ENCODE measurements around the gene PDE1C.

Gene PDE1C

GRCh38 chr7:31892099-31892829 is 177.9 kb downstream of the PDE1C start:
- H3K27ac Mint-ChIP-seq, result no peak overlapping the region
- peaks cover 19% of the 10 kb centered on the region for H3K9me3 Mint-ChIP-seq
- no peaks in the 10 kb centered on the region for H3K36me3 Mint-ChIP-seq
- ATAC-seq (no peak), DNase-seq (ENCODE audit: low spot score in 2 of 2) (no peak)
- no peaks in the 10 kb centered on the region for H3K4me1 Mint-ChIP-seq
- H3K4me3 Mint-ChIP-seq, result no peak overlapping the region

DNA sequence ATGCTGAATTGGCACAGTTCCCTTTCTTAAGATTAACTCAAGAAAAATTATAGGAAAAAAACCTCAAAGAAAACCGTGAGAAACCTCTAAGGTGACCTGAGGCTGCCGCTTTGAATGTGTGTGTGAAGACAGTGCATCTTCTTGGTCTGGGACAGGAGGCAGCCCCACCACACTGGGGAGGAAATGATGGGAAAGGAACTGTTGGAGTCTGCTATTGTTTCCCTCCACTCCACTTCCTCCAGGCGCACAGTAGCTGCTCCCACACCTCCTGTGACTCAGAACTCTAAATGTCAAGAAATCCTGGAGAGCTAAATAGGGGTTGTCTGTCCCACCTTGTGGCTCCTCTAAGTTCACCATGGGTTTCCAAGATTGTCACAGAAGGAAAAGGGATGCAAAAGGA is 179.4 kb downstream of the PDE1C start:
- ATAC-seq, result no peak
- Mint-ChIP-seq H3K9me3 (peaks cover 25% of the 10 kb centered on the region), H3K36me3 (no peaks in the 10 kb centered on the region), H3K4me1 (no peaks in the 10 kb centered on the region), H3K4me3 (no peak overlapping the region), H3K27ac (no peak overlapping the region)
- no peak for DNase-seq (ENCODE audit: low spot score in 2 of 2)

GRCh38 chr7:31890198-31890597 is 180.0 kb downstream of the PDE1C start:
- Mint-ChIP-seq H3K4me1 (no peaks in the 10 kb centered on the region), H3K9me3 (peaks cover 21% of the 10 kb centered on the region)

DNA sequence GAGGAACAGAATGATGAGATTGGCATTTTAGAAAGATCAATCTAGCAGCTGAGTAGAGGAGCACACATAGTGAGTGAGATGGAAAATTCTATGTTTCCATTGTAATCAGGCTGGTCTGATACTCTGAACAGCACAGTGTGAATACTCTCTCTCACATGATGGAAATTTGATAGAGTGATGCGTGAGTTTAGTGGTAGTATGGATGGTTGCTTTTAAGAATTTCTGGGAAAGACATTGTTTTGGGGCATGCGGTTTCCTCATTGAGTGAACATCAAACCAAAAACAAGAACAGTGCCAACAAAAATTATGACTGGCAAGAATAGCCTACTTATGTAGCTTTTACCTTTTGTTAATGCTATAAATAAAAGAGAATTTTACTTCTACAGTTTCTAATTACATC is 183.2 kb downstream of the PDE1C start:
- Mint-ChIP-seq H3K9me3 (peaks cover 9% of the 10 kb centered on the region), H3K4me1 (no peaks in the 10 kb centered on the region), H3K36me3 (no peaks in the 10 kb centered on the region), H3K4me3 (no peak overlapping the region), H3K27ac (no peak overlapping the region)
- ATAC-seq (no peak), DNase-seq (ENCODE audit: low spot score in 2 of 2) (no peak)

More at GRCh38 chr7:31890198-31890597, 180.0 kb downstream of the PDE1C start:
- DNase-seq (ENCODE audit: low spot score in 2 of 2) (no peak), ATAC-seq (no peak)
- Mint-ChIP-seq H3K27ac (no peak overlapping the region), H3K4me3 (no peak overlapping the region), H3K36me3 (no peaks in the 10 kb centered on the region)

DNA sequence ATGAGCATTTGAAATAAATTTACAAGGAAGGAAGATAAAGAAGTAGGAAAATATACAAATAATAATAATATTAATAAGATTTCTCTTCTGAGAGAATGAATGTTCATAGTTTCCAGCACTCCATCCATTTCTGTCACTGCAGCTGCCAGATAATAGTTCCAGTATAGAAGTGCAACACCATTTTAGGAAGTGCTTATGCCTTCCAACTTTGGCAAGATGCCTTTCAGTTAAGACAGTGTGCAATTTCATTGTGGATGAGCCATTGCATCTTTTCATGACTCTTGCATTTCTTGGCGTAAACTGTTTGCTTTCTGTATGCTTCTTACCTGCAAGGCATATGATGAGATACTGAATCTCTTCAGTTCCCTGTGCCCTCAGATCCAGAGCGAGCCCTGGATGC is 185.0 kb downstream of the PDE1C start:
- no peaks in the 10 kb centered on the region for H3K36me3 Mint-ChIP-seq
- H3K9me3 Mint-ChIP-seq, result peaks cover 9% of the 10 kb centered on the region
- no peaks in the 10 kb centered on the region for H3K4me1 Mint-ChIP-seq
- H3K4me3 Mint-ChIP-seq, result no peak overlapping the region
- DNase-seq (ENCODE audit: low spot score in 2 of 2) (no peak), ATAC-seq (no peak)
- no peak overlapping the region for H3K27ac Mint-ChIP-seq

DNA sequence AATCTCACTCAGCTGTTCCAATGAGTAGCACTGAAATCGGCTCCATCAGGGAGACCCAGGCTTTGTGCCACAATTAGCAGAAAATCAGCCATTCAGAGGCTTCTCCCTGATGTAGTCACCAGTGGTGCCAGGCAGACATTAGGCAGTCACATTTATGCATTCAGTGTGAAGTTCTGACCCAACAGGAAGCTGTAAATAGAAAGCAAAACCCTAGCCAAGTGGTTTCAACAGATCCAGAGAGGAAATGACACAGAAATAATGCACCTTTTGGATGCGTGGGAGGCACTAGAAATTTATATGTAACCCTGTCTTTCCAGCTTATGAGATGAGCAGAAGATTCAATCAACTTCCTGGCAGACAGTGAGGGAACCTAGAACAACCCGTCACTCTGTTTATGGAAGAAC is 186.4 kb downstream of the PDE1C start:
- no peak for DNase-seq (ENCODE audit: low spot score in 2 of 2)
- Mint-ChIP-seq H3K36me3 (no peaks in the 10 kb centered on the region), H3K9me3 (peaks cover 11% of the 10 kb centered on the region), H3K4me3 (no peak overlapping the region), H3K27ac (no peak overlapping the region), H3K4me1 (no peaks in the 10 kb centered on the region)
- no peak for ATAC-seq

DNA sequence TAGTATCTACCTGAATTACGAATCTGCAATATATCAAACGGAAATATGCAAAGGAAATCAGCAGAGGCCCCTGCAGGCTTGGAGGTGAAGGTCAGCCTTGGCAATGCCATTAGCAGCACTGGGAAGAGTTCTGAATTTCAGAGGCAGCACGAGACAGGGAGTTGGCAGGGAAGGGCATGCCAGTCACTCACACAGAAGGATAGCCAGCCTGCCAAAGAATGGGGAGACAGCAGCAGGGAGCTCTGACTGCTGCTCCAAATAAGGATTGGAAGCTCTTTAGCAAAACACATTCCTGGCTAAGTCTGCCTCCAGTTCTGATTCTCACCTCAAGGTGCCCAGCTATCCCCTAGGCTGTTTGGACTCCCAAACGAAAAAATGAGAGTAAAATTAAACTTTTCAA is 188.0 kb downstream of the PDE1C start:
- H3K4me3 Mint-ChIP-seq, result no peak overlapping the region

GRCh38 chr7:31878875-31879274 is 191.3 kb downstream of the PDE1C start:
- Mint-ChIP-seq H3K4me1 (no peaks in the 10 kb centered on the region), H3K9me3 (peaks cover 3% of the 10 kb centered on the region), H3K4me3 (no peak overlapping the region), H3K36me3 (no peaks in the 10 kb centered on the region), H3K27ac (no peak overlapping the region)
- DNase-seq (ENCODE audit: low spot score in 2 of 2), result no peak
- ATAC-seq, result no peak

More for the DNA sequence above, 188.0 kb downstream of the PDE1C start:
- no peaks in the 10 kb centered on the region for H3K36me3 Mint-ChIP-seq
- ATAC-seq (no peak), DNase-seq (ENCODE audit: low spot score in 2 of 2) (no peak)
- no peaks in the 10 kb centered on the region for H3K4me1 Mint-ChIP-seq
- no peak overlapping the region for H3K27ac Mint-ChIP-seq
- H3K9me3 Mint-ChIP-seq, result peaks cover 11% of the 10 kb centered on the region

DNA sequence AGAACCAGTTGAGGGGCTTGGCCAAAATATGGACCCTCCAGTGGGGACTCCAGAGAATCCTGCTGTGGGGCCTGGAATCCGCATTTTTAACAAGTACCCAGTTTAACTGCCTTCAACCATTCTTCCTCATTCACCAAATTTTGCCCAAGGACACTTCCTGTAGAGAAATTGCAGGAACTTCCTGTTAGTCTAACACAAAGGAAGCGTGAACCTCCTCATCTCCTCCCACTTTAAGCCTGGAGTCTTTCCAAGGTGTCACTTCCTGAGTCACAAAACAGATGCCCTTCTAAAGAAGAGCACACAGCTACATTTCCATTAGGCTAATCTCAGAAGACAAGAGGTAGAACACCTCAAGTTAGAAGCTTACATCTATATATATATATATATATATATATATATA is 194.8 kb downstream of the PDE1C start:
- no peak overlapping the region for H3K4me3 Mint-ChIP-seq
- ATAC-seq (no peak), DNase-seq (ENCODE audit: low spot score in 2 of 2) (no peak)
- no peaks in the 10 kb centered on the region for H3K36me3 Mint-ChIP-seq
- peaks cover 6% of the 10 kb centered on the region for H3K9me3 Mint-ChIP-seq
- H3K4me1 Mint-ChIP-seq, result no peaks in the 10 kb centered on the region
- H3K27ac Mint-ChIP-seq, result no peak overlapping the region

DNA sequence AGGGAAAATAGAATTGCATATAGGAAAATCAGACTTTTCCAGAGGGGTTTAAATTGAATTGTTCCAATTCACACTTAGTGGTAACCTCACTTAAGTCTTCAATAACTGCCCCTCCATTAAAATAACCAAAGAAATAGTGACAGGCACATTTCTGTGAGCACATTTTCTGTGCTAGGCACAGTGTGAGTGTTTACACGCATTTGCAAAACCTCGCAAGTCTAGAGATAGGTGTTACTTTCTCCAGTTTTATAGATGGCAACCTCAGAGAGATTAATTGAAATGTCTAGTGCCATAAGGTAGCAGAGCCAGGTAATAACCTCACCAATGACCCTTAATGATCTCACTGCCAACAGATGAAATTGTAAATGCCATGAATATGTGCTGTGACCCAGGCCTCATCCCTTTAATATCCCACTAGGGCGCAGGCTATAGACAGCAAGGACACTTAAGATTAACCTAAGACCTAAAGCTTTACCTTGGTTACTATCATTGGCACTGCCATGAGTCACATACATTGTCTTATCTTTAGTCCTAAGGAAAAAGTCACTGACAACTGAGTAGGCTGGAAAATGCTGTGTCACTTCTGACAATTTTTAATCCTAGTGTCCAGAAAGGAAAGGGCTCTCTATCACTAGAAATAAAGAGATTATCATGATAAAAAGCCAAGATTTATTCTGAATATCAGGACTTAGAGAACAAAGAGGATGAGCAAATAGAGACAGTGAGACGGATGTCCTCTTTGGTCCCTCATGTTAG is 195.4 kb downstream of the PDE1C start:
- no peak for DNase-seq (ENCODE audit: low spot score in 2 of 2)
- Mint-ChIP-seq H3K36me3 (no peaks in the 10 kb centered on the region), H3K27ac (no peak overlapping the region), H3K4me3 (no peak overlapping the region), H3K9me3 (peaks cover 10% of the 10 kb centered on the region), H3K4me1 (no peaks in the 10 kb centered on the region)
- no peak for ATAC-seq

DNA sequence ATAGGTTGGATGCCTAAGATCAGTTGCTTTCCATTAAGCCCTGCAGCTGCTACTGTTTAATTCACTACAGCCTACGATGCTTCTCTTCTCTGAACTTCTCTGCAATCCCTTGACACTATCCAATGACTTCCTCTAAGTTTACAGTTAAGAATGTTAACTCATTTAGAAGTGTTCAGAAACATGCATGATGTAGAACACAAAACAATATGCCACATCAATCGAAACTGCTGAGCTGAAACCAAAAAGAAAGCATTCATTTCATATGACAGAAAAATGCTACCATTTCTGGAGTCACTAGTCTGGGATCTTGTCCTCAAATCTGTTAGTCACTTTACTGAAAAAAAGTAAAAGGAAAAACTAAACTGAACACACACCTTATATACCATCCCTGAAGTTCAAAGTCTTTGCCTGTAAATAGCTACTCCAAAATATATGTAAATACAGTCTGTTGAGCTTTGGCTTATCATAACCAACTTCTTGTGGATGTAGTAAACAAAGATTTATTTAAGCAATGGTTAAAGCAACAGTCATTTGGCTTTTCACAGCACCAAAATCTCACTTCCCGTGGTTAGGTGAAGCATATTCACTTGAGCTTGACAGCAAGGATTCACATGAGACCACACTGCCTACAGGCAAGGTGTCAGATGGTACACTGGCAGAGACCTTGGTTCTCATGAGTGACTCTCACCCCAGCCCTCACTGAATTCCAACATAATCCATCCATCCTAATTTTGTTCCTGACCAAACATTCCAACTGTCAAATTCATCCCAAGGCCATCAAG is 196.2 kb downstream of the PDE1C start:
- H3K36me3 Mint-ChIP-seq, result no peaks in the 10 kb centered on the region
- ATAC-seq, result no peak
- H3K4me3 Mint-ChIP-seq, result no peak overlapping the region
- no peak for DNase-seq (ENCODE audit: low spot score in 2 of 2)
- no peak overlapping the region for H3K27ac Mint-ChIP-seq
- no peaks in the 10 kb centered on the region for H3K4me1 Mint-ChIP-seq
- H3K9me3 Mint-ChIP-seq, result peaks cover 12% of the 10 kb centered on the region

GRCh38 chr7:31872545-31873370 is 197.4 kb downstream of the PDE1C start:
- H3K36me3 Mint-ChIP-seq, result no peaks in the 10 kb centered on the region
- no peak for ATAC-seq
- no peak for DNase-seq (ENCODE audit: low spot score in 2 of 2)
- H3K4me1 Mint-ChIP-seq, result no peaks in the 10 kb centered on the region
- H3K4me3 Mint-ChIP-seq, result no peak overlapping the region
- H3K27ac Mint-ChIP-seq, result no peak overlapping the region
- H3K9me3 Mint-ChIP-seq, result peaks cover 19% of the 10 kb centered on the region

DNA sequence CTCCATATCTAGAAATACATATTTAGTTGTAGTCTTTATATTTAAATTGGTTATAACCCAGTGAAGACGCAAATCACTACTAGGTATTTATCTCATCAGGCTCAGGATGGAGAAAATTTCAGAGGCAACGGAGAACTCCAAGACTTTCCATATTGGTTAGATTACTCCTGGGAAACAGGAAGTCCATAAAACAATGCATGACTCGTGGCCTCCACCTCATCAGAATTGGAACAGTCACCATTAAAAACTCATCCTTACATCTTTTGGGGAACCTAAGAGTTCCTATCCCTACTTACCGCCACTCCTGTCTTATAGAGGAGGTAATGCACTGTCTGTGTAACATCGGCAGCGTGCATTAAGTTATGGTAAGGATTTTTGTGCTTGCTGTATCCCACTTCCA is 205.6 kb downstream of the PDE1C start:
- ATAC-seq, result no peak

GRCh38 chr7:31860925-31861324 is 209.3 kb downstream of the PDE1C start:
- H3K27ac Mint-ChIP-seq, result no peak overlapping the region
- ATAC-seq (no peak), DNase-seq (ENCODE audit: low spot score in 2 of 2) (no peak)
- no peaks in the 10 kb centered on the region for H3K36me3 Mint-ChIP-seq
- H3K4me1 Mint-ChIP-seq, result no peaks in the 10 kb centered on the region
- no peak overlapping the region for H3K4me3 Mint-ChIP-seq
- H3K9me3 Mint-ChIP-seq, result peaks cover 19% of the 10 kb centered on the region

More for the DNA sequence above, 205.6 kb downstream of the PDE1C start:
- H3K4me3 Mint-ChIP-seq, result no peak overlapping the region
- H3K36me3 Mint-ChIP-seq, result no peaks in the 10 kb centered on the region
- peaks cover 28% of the 10 kb centered on the region for H3K9me3 Mint-ChIP-seq
- no peak overlapping the region for H3K27ac Mint-ChIP-seq
- DNase-seq (ENCODE audit: low spot score in 2 of 2), result no peak
- H3K4me1 Mint-ChIP-seq, result no peaks in the 10 kb centered on the region

DNA sequence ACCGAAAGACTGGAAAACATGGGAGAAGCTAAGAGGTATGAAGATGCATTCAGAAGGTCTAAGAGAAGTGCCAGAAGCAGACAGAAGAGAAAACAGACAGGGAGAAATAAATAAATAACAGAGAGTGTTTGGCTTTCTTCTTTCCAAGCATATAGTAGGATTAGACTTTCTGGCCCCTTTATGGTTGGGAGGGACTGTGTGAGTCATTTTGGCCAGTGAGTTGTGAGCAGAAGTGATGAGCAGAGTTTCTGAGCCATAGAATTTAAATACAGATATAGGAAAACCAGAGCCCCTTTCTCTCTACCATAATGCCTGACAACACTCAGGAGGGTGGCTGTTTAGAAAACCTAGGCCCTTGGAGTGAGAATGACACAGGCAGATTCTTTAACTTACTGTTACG is 212.2 kb downstream of the PDE1C start:
- Mint-ChIP-seq H3K36me3 (no peaks in the 10 kb centered on the region), H3K27ac (no peak overlapping the region), H3K9me3 (peaks cover 23% of the 10 kb centered on the region), H3K4me1 (no peaks in the 10 kb centered on the region), H3K4me3 (no peak overlapping the region)
- DNase-seq (ENCODE audit: low spot score in 2 of 2) (no peak), ATAC-seq (no peak)
